H1 (cell line): Measurements from ENCODE around the gene LAMB1. TPM values are rescaled to one million over a fixed set of nuclear protein-coding genes. Genes with fewer than 3 reads are reported as not detected.

Source experiments
- CTCF ChIA-PET: fragments of 300-600 bp; sonication (Branson Sonifier 250); formaldehyde crosslinking; loops from one replicate; lab custom pipeline; 2021; ENCODE audit not compliant: partially characterized antibody; lab: Charles Lee
- POLR2A ChIA-PET: fragments of 300-600 bp; sonication (Branson Sonifier 250); formaldehyde crosslinking; loops from one replicate; lab custom pipeline; 2021; ENCODE audit warnings: inconsistent platforms; ENCODE audit not compliant: partially characterized antibody; lab: Charles Lee
- DNase-seq, 2 experiments: peaks; one replicate each; pipeline versions ENCODE4 v3.0.0 to v3.0.0-alpha.2; 2010 to 2022; ENCODE audit warnings: low spot score in 2 of 2, low read depth in 1 of 2, mixed read lengths in 1 of 2
- FAIRE-seq: peaks from 2 replicates; lab custom pipeline; 2011; peaks lifted over from hg19 to GRCh38; lab: Jason Lieb, UNC
- H2AFZ ChIP-seq: 2 replicates; pipeline ENCODE4 v1.8.1; 2012; ENCODE audit warnings: low read length, inconsistent platforms
- H2AK5ac ChIP-seq: 2 replicates; pipeline ENCODE4 v1.6.1; 2013; ENCODE audit warnings: low read depth, low read length
- H2BK120ac ChIP-seq: replicated peaks from 2 replicates; pipeline ENCODE3; 2013; ENCODE audit warnings: low read depth, low read length, inconsistent platforms
- H2BK12ac ChIP-seq: 2 replicates; pipeline ENCODE4 v1.6.1; 2013; ENCODE audit warnings: low read depth, low read length
- H2BK15ac ChIP-seq: 2 replicates; pipeline ENCODE4 v1.6.1; 2013; ENCODE audit warnings: low read length
- H2BK20ac ChIP-seq: 2 replicates; pipeline ENCODE4 v1.6.1; 2013; ENCODE audit warnings: low read length
- H2BK5ac ChIP-seq: 2 replicates; pipeline ENCODE4 v1.6.1; 2013; ENCODE audit warnings: low read depth, low read length
- H3K14ac ChIP-seq: 2 replicates; pipeline ENCODE4 v1.6.1; 2013; ENCODE audit warnings: inconsistent platforms; ENCODE audit not compliant: insufficient read length
- H3K18ac ChIP-seq: 2 replicates; pipeline ENCODE4 v1.6.1; 2013; ENCODE audit warnings: low read length; ENCODE audit errors: extremely low read depth
- H3K23ac ChIP-seq: 2 replicates; pipeline ENCODE4 v1.6.1; 2013; ENCODE audit warnings: inconsistent platforms; ENCODE audit not compliant: insufficient read length
- H3K23me2 ChIP-seq: 2 replicates; pipeline ENCODE4 v1.6.1; 2013; ENCODE audit warnings: low read depth, low read length
- H3K27ac ChIP-seq: 2 replicates; pipeline ENCODE4 v1.6.1; 2011; ENCODE audit warnings: low read depth, low read length, inconsistent platforms
- H3K27me3 ChIP-seq, 4 experiments: replicated peaks in 1 of 4; 1 replicate in 1 of 4; 2 replicates in 3 of 4; pipeline versions ENCODE4 v1.6.1 to v1.8.1; 2011 to 2013; ENCODE audit warnings: low read length in 3 of 4, mild to moderate bottlenecking in 3 of 4, inconsistent platforms in 2 of 4, mixed read lengths in 2 of 4, moderate library complexity in 1 of 4; ENCODE audit not compliant: control insufficient read depth in 3 of 4, insufficient read depth in 3 of 4; ENCODE audit errors: extremely low read depth in 1 of 4
- H3K36me3 ChIP-seq, 4 experiments: 2 replicates each; pipeline versions ENCODE4 v1.6.1 to v1.8.1; 2011 to 2013; ENCODE audit warnings: mild to moderate bottlenecking in 4 of 4, low read length in 3 of 4, moderate library complexity in 2 of 4, control low read depth in 1 of 4, inconsistent platforms in 1 of 4; ENCODE audit not compliant: insufficient read depth in 4 of 4, control insufficient read depth in 2 of 4
- H3K4ac ChIP-seq: replicated peaks from 2 replicates; pipeline ENCODE3; 2013; ENCODE audit warnings: low read length, low read depth, mixed read lengths, inconsistent platforms; ENCODE audit not compliant: insufficient read length
- H3K4me1 ChIP-seq, 4 experiments: replicated peaks in 1 of 4; 1 replicate in 1 of 4; 2 replicates in 3 of 4; pipeline versions ENCODE4 v1.6.1 to v1.8.1; 2011 to 2013; ENCODE audit warnings: low read length in 3 of 4, inconsistent platforms in 2 of 4, mixed read lengths in 1 of 4; ENCODE audit not compliant: insufficient read depth in 4 of 4, control insufficient read depth in 3 of 4
- H3K4me2 ChIP-seq, 2 experiments: 2 replicates each; pipeline versions ENCODE4 v1.6.1 to v1.8.1; 2011 to 2013; ENCODE audit warnings: low read depth in 2 of 2, low read length in 2 of 2, control low read depth in 1 of 2, inconsistent platforms in 1 of 2, mild to moderate bottlenecking in 1 of 2; ENCODE audit not compliant: insufficient read depth in 1 of 2
- H3K4me3 ChIP-seq, 4 experiments: fragments of 200-600, 300-600 bp in 1 of 4; sonication (generic), shearing (Covaris generic), sonication (Bioruptor Twin) in 1 of 4; 2 replicates each; pipeline versions ENCODE4 v1.5.1 to v1.8.1; 2011 to 2016; ENCODE audit warnings: low read length in 4 of 4, low read depth in 3 of 4, control low read depth in 2 of 4, inconsistent platforms in 2 of 4, mild to moderate bottlenecking in 2 of 4, mixed read lengths in 1 of 4, moderate library complexity in 1 of 4; ENCODE audit not compliant: insufficient read depth in 2 of 4; ENCODE audit errors: extremely low read depth in 1 of 4
- H3K56ac ChIP-seq: replicated peaks from 2 replicates; pipeline ENCODE3; 2013; ENCODE audit warnings: low read depth, mild to moderate bottlenecking, mixed read lengths, low read length, inconsistent platforms; ENCODE audit not compliant: insufficient read length
- H3K79me1 ChIP-seq: 2 replicates; pipeline ENCODE4 v1.6.1; 2013; ENCODE audit warnings: low read depth, low read length, control low read depth
- H3K79me2 ChIP-seq, 2 experiments: 2 replicates each; pipeline versions ENCODE4 v1.6.1 to v1.8.1; 2012 to 2013; ENCODE audit warnings: low read length in 2 of 2, mild to moderate bottlenecking in 2 of 2, inconsistent platforms in 1 of 2; ENCODE audit not compliant: insufficient read depth in 2 of 2, control insufficient read depth in 1 of 2
- H3K9ac ChIP-seq, 4 experiments: replicated peaks in 1 of 4; 1 replicate in 1 of 4; 2 replicates in 3 of 4; pipeline versions ENCODE4 v1.6.1 to v1.8.1; 2011 to 2013; ENCODE audit warnings: low read depth in 3 of 4, low read length in 3 of 4, control low read depth in 2 of 4, mild to moderate bottlenecking in 2 of 4, moderate library complexity in 2 of 4, inconsistent platforms in 1 of 4; ENCODE audit errors: extremely low read depth in 1 of 4
- H3K9me3 ChIP-seq, 2 experiments: 2 replicates each; pipeline versions ENCODE4 v1.6.1 to v1.8.1; 2012 to 2013; ENCODE audit warnings: mild to moderate bottlenecking in 2 of 2, moderate library complexity in 2 of 2, control low read depth in 1 of 2, inconsistent platforms in 1 of 2, low read depth in 1 of 2, low read length in 1 of 2, mixed read lengths in 1 of 2; ENCODE audit not compliant: insufficient read depth in 2 of 2
- H4K20me1 ChIP-seq, 2 experiments: replicated peaks in 1 of 2; 2 replicates each; pipeline versions ENCODE3 to v1.8.1; 2011 to 2013; ENCODE audit warnings: inconsistent platforms in 2 of 2, low read length in 2 of 2, mild to moderate bottlenecking in 1 of 2; ENCODE audit not compliant: insufficient read depth in 2 of 2, control insufficient read depth in 1 of 2
- H4K5ac ChIP-seq: 2 replicates; pipeline ENCODE4 v1.6.1; 2013; ENCODE audit warnings: low read length, low read depth, mixed read lengths, inconsistent platforms; ENCODE audit not compliant: insufficient read length
- H4K8ac ChIP-seq: 2 replicates; pipeline ENCODE4 v1.8.0; 2013; ENCODE audit warnings: mild to moderate bottlenecking, moderate library complexity, low read length, inconsistent platforms; ENCODE audit not compliant: insufficient read depth; ENCODE audit errors: extremely low read depth
- H4K91ac ChIP-seq: replicated peaks from 2 replicates; pipeline ENCODE3; 2013; ENCODE audit warnings: low read length, mixed read lengths, inconsistent platforms; ENCODE audit not compliant: insufficient read length
- BRCA1 ChIP-seq: IDR thresholded peaks from 2 replicates; pipeline ENCODE4 v1.6.1; 2012; ENCODE audit warnings: low read depth, low read length, improper control_type of control experiment
- CBX5 ChIP-seq: fragments of 300-800, 300-1000 bp; sonication (generic); IDR thresholded peaks from 2 replicates; pipeline ENCODE4 v1.7.1; 2016; ENCODE audit warnings: antibody characterized with exemption, low read length, low read depth
- CBX8 ChIP-seq: fragments of 300-800, 300-1000 bp; sonication (generic); IDR thresholded peaks from 2 replicates; pipeline ENCODE4 v1.7.1; 2016; ENCODE audit warnings: low read depth, low read length, borderline replicate concordance
- CEBPB ChIP-seq: IDR thresholded peaks from 2 replicates; pipeline ENCODE4 v1.6.1; 2012; ENCODE audit warnings: low read depth, low read length
- KDM1A ChIP-seq: fragments of 200-600, 300-600 bp; sonication (generic); IDR thresholded peaks from 2 replicates; pipeline ENCODE4 v1.7.1; 2016; ENCODE audit warnings: mild to moderate bottlenecking, low read length, borderline replicate concordance
- KDM5A ChIP-seq: fragments of 200-600 bp; IDR thresholded peaks from 2 replicates; pipeline ENCODE4 v1.7.1; 2012; ENCODE audit warnings: mild to moderate bottlenecking, low read length, inconsistent platforms, mixed read lengths
- RAD21 ChIP-seq, 2 experiments: IDR thresholded peaks in 1 of 2; conservative IDR thresholded peaks in 1 of 2; 2 replicates each; pipeline ENCODE4 v1.6.1; 2011; ENCODE audit warnings: low read depth in 2 of 2, low read length in 2 of 2, improper control_type of control experiment in 1 of 2, inconsistent platforms in 1 of 2, mild to moderate bottlenecking in 1 of 2, moderate library complexity in 1 of 2
- RFX5 ChIP-seq: IDR thresholded peaks from 2 replicates; pipeline ENCODE4 v1.6.1; 2011; ENCODE audit warnings: low read depth, low read length, improper control_type of control experiment, borderline replicate concordance
- RXRA ChIP-seq: IDR thresholded peaks from 2 replicates; pipeline ENCODE4 v1.6.1; 2011; ENCODE audit warnings: low read depth, mild to moderate bottlenecking, low read length, moderate library complexity; ENCODE audit not compliant: insufficient read depth
- SAP30 ChIP-seq: fragments of 300-600 bp; sonication (generic); IDR thresholded peaks from 2 replicates; pipeline ENCODE4 v1.7.1; 2012; ENCODE audit warnings: low read length, moderate library complexity, mild to moderate bottlenecking, inconsistent platforms; ENCODE audit not compliant: insufficient read depth, insufficient replicate concordance
- SIRT6 ChIP-seq: IDR thresholded peaks from one replicate; pipeline ENCODE4 v1.7.1; 2012; ENCODE audit warnings: low read length, inconsistent platforms
- SP1 ChIP-seq: IDR thresholded peaks from 2 replicates; pipeline ENCODE4 v1.6.1; 2011; ENCODE audit warnings: low read depth, low read length
- WGBS, 2 experiments: shearing (Covaris generic) in 1 of 2; methylation state at CpG; one replicate each; pipeline versions ENCODE4 v1.1.6 to v1.1.7; 2013 to 2015; ENCODE audit warnings: low lambda C conversion rate in 2 of 2, mixed read lengths in 2 of 2, inconsistent platforms in 1 of 2, low coverage in 1 of 2, missing lambda C conversion rate in 1 of 2; ENCODE audit not compliant: insufficient replicate concordance in 2 of 2, insufficient coverage in 1 of 2, insufficient read length in 1 of 2; ENCODE audit errors: extremely low coverage in 1 of 2, missing lambda C conversion rate in 1 of 2; 5-methylcytosine and 5-hydroxymethylcytosine counted together
- polyA plus RNA-seq, 7 experiments: library from polyadenylated mRNA; depleted of rRNA in 3 of 7; stranded (reverse) in 5 of 7; unstranded in 2 of 7; fragments of >200 nt in 5 of 7; fragments of 200-250 nt in 2 of 7; gene quantifications; 1 replicate in 5 of 7; 2 replicates in 1 of 7; 4 replicates in 1 of 7; pipeline versions ENCODE4 v1.2.1 to v1.2.3, GENCODE V29; 2011 to 2013; ENCODE audit warnings: missing spikeins in 2 of 7, mixed read lengths in 2 of 7
- total RNA-seq: library from RNA; stranded (reverse); fragmentation: NEBNext Ultra II Directional; extraction: Animal tissue kit (Norgen Biotek cat#: 25700); gene quantifications from 2 replicates; pipeline ENCODE4 v1.2.1, GENCODE V29; 2021

The LAMB1 gene
- total and polyA plus RNA-seq, 2 of the 8 experiments (the other 6 are each of a cell fraction or from before 2014, with no cell fraction given): 31.9 to 38.5 TPM

- WGBS, 2 experiments: 98% methylated on average over 3 of the region's 3 CpGs; no CpG with 5 or more reads in 1 of the 2 experiments
- H3K56ac ChIP-seq: no peak overlapping the region
- no peaks in the 10 kb centered on the region for H3K79me1 ChIP-seq
- H4K20me1 ChIP-seq: no peaks in the 10 kb centered on the region
- no peak overlapping the region for H3K23ac ChIP-seq
- H3K4me2 ChIP-seq: no peak overlapping the region
- H4K5ac ChIP-seq: no peak overlapping the region
- H2BK120ac ChIP-seq: no peak overlapping the region
- H3K4ac ChIP-seq: no peak overlapping the region
- H3K4me3 ChIP-seq: no peak overlapping the region
- H2BK5ac ChIP-seq: no peak overlapping the region
- ChIA-PET CTCF (interaction anchor here (0.7 to 4.2 kb wide), 35 partner anchors 8 to 675 kb away, joined by 3 to 31 read pairs (median 4); no protein-coding TSS in a partner anchor), POLR2A (interaction anchor here (1.7 kb wide), 1 partner anchor 135 kb away, joined by 6 read pairs; no protein-coding TSS in a partner anchor)
- no peaks in the 10 kb centered on the region for H3K23me2 ChIP-seq
- no peak for TF ChIP-seq RAD21 (IDR thresholded peaks at IDR 0.05 in 1 of 2, conservative IDR thresholded peaks at IDR 0.05 in 1 of 2; ENCODE audit: low read depth in 2 of 2, low read length in 2 of 2)
- TF ChIP-seq KDM5A: no peak
- TF ChIP-seq BRCA1: no peak
- TF ChIP-seq SAP30: no peak
- TF ChIP-seq RXRA: no peak
- no peak for TF ChIP-seq KDM1A
- TF ChIP-seq CBX8: no peak
- no peak for TF ChIP-seq RFX5
- TF ChIP-seq SIRT6: no peak
- TF ChIP-seq SP1: no peak
- no peak for TF ChIP-seq CBX5
- TF ChIP-seq CEBPB: no peak
- DNase-seq: no peak
- no peak overlapping the region for H4K91ac ChIP-seq
- H3K18ac ChIP-seq: no peak overlapping the region
- H4K8ac ChIP-seq: no peak overlapping the region
- H2BK15ac ChIP-seq: no peak overlapping the region
- no peak overlapping the region for H2AFZ ChIP-seq
- H3K27me3 ChIP-seq: no peaks in the 10 kb centered on the region
- no peak overlapping the region for H2BK20ac ChIP-seq
- no peak overlapping the region for H2AK5ac ChIP-seq
- H3K9ac ChIP-seq: no peak overlapping the region
- no peak overlapping the region for H3K14ac ChIP-seq
- no peak overlapping the region for H2BK12ac ChIP-seq
- 0 out of 7 replicates have a peak, but pooled peaks cover 0 to 3% (median 0%) of the 10 kb centered on the region in 4 experiments for H3K4me1 ChIP-seq
- FAIRE-seq: no peak
- no peaks in the 10 kb centered on the region for H3K79me2 ChIP-seq
- no peak overlapping the region for H3K27ac ChIP-seq
- no peaks in the 10 kb centered on the region for H3K9me3 ChIP-seq
- no peaks in the 10 kb centered on the region for H3K36me3 ChIP-seq
Measured at GRCh38 chr7:107878636-107879035, 124.3 kb downstream of the LAMB1 start.
